GM21723 (cell line): Measurements from ENCODE around the gene FAT2.

Experiments used
- ATAC-seq: cut with Tn5 transposase; IDR thresholded peaks from one replicate; pipeline ENCODE4 v1.9.1; 2021; ENCODE audit warnings: mild to moderate bottlenecking, moderate library complexity; ENCODE audit not compliant: unreplicated experiment

FAT2 gene

DNA sequence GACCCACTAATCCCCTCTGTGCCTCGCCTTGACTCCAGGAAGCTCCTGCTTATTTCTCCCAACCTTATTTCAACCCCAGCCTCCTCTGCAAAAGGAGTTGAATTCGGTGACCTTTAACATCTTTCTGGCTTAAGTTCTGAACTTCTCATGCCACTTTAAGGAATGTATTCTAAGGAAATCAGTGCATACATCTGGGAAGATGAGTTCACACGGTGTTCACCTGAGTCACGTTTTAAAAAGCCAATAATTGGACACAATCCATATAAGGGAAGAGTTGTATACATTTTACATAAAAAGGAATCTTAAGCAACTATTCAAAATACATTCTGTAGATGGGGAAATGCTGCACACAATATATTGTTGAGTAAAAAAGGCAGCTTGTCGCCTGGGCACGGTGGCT lies 33.2 kb downstream of the FAT2 start:
- no peak for ATAC-seq

DNA sequence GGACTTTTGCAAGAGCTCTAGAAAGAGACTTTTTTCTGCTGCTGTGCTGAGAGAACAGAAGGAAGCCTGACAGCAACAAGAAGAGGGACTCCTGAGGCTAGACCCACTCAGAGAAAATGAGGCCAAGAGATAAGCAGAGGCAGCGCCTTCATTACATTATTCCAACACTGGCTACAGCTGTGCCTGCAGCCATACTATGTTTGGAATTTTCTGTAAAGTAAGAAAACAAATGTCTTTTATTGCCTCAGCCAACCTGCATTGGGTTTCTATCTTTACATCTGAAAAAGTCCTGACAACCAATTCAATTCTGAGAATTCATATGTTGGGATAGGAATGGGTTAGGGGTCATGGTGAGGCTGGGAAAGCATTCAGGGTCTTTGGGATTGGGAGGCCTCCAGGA lies 33.7 kb downstream of the FAT2 start:
- ATAC-seq, result no peak

DNA sequence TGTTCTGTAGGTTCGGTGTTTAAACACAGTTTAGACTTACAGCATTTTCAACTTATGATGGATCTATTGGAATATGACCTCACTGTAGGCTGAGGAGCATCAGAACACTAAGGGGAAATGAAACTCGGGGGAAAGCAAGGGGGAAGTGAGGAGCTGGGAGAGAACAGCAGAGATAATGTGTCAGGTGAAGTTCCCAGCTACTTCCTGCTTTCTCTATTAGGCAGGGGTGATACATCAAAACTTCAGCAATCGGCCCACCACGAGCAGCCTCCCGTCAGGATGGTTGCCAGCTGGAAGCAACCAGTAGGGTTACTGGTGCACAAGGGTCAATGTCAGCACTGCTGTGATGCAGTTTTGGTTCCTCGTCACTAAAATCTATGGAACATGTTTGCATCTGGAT lies 34.3 kb downstream of the FAT2 start:
- no peak for ATAC-seq

DNA sequence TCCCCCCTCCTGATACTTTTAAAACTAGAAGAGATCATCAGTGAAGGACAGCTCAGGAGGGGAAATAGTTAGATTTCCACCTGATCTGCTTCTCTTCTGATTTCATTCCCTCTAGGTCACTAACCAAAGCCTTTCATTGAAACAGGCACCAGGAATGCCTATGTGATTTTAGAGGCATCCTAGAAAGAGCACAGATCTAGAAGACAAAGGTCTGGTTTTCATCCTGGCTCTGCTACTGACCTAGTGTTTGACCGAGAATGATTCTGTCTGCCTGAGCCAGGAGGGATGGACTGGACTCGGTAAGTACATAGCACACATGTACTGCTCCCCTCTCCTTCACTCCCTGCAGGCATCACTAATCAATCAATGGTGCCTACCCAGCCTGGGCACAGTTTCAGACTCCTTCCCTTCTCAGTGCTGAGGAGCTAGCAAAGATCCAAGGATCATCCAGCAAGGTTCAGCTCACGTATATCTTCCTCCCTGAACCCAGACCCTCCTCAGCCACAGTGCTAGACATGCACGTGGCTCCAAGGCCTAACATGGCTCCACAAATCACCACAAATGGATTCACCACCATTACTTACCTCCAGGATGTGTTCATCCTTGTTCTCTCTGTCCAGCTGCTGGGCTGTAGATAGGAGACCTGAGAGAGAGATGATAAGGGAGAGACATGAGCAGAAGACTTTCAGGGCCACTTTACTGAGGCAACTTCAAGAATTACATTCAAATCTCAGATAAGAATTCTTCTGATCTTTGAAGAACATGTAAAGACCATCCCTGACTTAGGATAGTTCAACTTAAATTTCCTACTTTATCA lies 35.2 kb downstream of the FAT2 start:
- no peak for ATAC-seq

DNA sequence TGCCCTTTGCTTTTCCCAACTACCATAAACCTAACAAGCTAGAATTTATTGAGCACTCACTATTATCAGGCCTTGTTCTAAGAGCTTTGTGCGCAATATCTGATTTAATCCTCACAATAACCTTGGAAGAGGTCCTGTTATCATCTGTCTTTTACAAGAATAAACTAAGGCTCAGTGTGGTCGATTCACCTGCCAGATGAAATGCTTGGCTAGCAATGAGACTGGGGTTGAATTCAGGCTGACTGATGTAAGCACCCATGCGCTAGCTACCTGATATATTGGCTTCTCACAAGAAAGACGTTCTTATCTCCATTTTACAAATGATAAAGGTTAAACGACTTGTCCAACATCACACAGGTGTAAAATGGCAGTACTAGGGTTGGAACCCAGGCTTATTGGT lies 37.4 kb downstream of the FAT2 start:
- no peak for ATAC-seq

DNA sequence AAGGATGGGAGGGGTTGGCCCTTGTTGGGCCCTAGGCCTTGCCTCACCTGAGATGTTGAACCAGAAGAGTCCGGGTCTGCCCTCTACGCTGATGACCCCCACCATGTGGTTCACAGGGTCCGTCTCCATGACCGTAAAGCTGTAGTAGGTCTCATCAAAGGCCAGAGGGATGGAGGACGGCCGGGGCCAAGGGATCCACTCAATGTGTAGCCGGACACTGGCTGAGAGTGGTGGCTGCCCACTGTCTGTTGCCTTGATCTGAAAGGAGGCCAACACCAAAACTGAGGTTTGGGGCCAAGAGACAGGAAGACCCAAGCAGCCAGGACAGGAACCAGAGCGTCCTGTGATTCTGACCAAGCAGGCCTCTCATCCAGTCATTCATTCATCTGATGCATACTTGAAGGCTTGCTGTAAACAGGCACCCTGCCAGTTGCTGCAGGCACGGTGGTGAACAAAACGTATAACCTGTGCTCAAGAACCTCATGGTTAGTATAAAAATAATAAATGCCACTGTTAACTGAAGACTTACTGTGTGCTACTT lies 37.9 kb downstream of the FAT2 start:
- ATAC-seq, result no peak

DNA sequence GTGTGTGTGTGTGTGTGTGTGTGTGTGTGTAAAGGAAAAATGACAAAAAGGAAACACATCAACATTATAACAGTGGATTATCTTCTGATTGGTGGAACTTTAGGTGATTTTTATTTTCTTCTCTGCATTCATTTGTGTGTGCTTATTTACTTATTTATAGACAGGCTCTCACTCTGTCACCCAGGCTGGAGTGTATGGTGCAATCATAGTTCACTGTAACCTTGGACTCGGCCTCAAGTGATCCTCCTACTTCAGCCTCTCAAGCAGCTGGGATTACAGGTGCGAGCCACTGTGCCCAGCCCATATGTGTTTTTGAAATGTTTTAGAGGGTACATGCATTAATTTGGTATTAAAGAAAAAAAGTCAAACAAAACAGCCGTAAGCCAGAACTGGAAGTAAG lies 39.1 kb downstream of the FAT2 start:
- no peak for ATAC-seq

DNA sequence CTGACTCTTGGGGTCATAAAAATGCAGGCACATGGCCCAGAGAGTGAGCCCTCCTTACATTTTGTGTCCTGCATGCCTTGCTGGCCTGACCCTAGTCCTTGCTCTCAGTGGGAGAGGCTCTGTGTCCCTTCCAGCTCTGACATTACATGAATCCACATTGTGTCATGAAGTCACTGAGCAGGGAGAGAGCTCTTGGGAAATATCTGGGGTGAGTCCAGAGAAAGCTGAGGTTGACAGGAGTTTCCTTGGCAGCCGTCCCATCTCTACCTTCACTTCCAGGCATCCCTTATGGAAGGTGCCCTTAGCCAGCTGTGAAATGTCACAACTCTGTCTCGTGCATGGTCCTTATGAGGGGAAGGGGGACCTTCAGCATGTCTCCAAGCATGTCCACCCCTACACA lies 41.0 kb downstream of the FAT2 start:
- no peak for ATAC-seq

DNA sequence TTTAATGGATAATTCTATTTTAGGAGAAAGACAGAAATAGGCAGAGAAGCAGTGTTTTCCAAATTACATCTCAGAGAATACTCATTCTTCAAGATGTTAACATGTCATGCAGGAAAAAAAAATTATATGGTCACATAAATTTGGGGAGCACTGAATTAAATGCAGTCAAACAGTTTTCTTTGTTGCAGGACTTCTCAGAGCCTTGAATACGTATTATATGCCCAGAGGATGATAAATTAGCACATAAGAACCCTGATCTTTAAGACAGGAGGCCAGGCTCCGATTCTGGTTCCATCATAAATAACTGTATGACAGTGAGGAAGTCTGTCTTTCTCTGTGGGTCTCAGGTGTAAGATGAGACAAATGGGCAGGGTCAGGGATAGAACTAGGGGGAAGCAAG lies 41.4 kb downstream of the FAT2 start:
- no peak for ATAC-seq

DNA sequence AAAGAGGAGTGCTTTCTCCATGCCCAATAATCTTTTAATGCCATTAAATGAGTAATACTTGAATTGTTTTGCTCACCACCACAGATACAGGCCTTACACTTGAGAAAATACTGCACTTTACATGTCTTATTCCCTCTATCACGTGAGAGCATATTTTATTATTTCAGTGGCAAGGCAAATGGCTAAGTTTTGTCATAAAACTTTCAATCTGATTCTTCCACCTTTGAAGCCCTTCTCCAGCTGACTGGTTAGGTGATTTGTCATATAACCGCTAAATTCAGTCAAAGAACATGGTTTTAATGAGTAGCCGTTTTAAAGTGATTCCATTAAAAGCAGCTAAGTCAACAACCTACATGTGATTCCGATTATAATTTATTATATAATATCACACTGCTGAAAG lies 43.8 kb downstream of the FAT2 start:
- ATAC-seq, result no peak

DNA sequence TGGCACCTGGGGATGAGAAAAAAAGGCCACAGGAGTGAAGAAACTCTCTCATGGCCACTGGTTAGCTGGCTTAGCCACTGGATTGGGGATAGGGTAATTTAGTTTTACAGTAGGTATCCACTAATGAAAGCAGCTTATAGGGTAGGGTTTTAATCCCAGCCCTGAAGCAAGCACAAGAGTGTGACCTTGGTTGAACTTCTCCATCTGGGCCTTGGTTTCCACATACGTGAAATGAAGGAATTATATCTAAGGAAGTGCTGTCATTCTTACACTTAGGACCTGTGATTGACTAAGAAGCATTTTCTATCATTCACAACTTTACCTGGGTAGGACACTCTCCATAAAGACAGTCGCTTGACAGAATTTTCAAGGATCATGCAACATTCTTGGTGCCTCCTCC lies 49.6 kb downstream of the FAT2 start:
- ATAC-seq, result no peak
